Right ventricle myocardium superior (tissue), 1 donor: ENCODE results near the gene TOR4A. TPM values are rescaled to one million over a fixed set of nuclear protein-coding genes. Genes with fewer than 3 reads are reported as not detected.
A peak's percentile ranks its signal among the peaks of the same experiment; 100 is the strongest.
"Not testable (repeated sequence)": the region's sequence is repeated elsewhere in the genome, so short reads cannot be mapped to it uniquely, and the experiment has no call there.

Experiments
- ATAC-seq: fragments of 200-7000 bp; cut with Tn5 transposase; one replicate; pipeline ENCODE4 v1.9.1; 2020; ENCODE audit warnings: mild to moderate bottlenecking; ENCODE audit not compliant: poor library complexity
- DNase-seq: peaks from one replicate; pipeline ENCODE4 v3.0.0-alpha.2; 2020
- intact Hi-C: fragments of 100-400 bp; cut with DNase I; formaldehyde crosslinking; loops from one replicate; pipeline ENCODE4 v1.11.2; 2022
- total RNA-seq: library from RNA; stranded (reverse); fragmentation: NEBNext Ultra II Directional; extraction: Animal tissue kit (Norgen Biotek cat#: 25700); gene quantifications from one replicate; pipeline ENCODE4 v1.2.1, GENCODE V29; 2021
- donor health status: DM: no; HTN: yes; CAD: no; lungs with severe emphysema.

The TOR4A gene
- total RNA-seq, 1 donor from 2014 or later, result 16.6 TPM

GRCh38 chr9:137319739-137320551, 42.4 kb downstream of the TOR4A start:
- peak; percentile 41 for DNase-seq
- ATAC-seq, result no peak
- intact Hi-C loops, result no loop called here

GRCh38 chr9:137320555-137321384, 43.2 kb downstream of the TOR4A start:
- intact Hi-C loops, result no loop called here
- ATAC-seq (no peak), DNase-seq (peak; percentile 49)

- intact Hi-C loops, result no loop called here
- ATAC-seq, result no peak
These were observed 44.3 kb downstream of the TOR4A start for GRCh38 chr9:137321726-137322361.

GRCh38 chr9:137323531-137324331, 46.2 kb downstream of the TOR4A start:
- ATAC-seq (no peak), DNase-seq (no peak)
- intact Hi-C loops, result no loop called here

More at GRCh38 chr9:137321726-137322361, 44.3 kb downstream of the TOR4A start:
- DNase-seq, result peak; percentile 27

- DNase-seq (no peak), ATAC-seq (no peak)
- intact Hi-C loops, result no loop called here
These were observed 47.6 kb downstream of the TOR4A start for GRCh38 chr9:137325124-137325523.

- no peak for ATAC-seq
- intact Hi-C loops, result no loop called here
- no peak for DNase-seq
These were observed 48.3 kb downstream of the TOR4A start for GRCh38 chr9:137325799-137326198.

- no peak for ATAC-seq
- intact Hi-C loops, result no loop called here
- DNase-seq, result no peak
These were observed 49.0 kb downstream of the TOR4A start for GRCh38 chr9:137326445-137327065.

- DNase-seq, ATAC-seq, intact Hi-C loops: not testable (repeated sequence)
These were observed 50.4 kb downstream of the TOR4A start for GRCh38 chr9:137327641-137328550.

- intact Hi-C loops, ATAC-seq, DNase-seq: not testable (repeated sequence)
These were observed 52.1 kb downstream of the TOR4A start for GRCh38 chr9:137329590-137329989.

GRCh38 chr9:137330689-137331088, 53.2 kb downstream of the TOR4A start:
- DNase-seq (no peak), ATAC-seq (no peak)
- intact Hi-C loops, result no loop called here

- no peak for ATAC-seq
- intact Hi-C loops, result no loop called here
- no peak for DNase-seq
These were observed 54.4 kb downstream of the TOR4A start for GRCh38 chr9:137331929-137332328.

Other genes starting within 250 kb of the TOR4A start
- gene ABCA2, start 249.5 kb upstream of the TOR4A start, total RNA-seq, result 26.7 TPM
- not detected for gene FUT7, start 245.6 kb upstream of the TOR4A start, total RNA-seq
- gene NPDC1, start 231.5 kb upstream of the TOR4A start, total RNA-seq, result 59.1 TPM
- gene ENTPD2, start 223.7 kb upstream of the TOR4A start, total RNA-seq, result 1.9 TPM
- 0.22 TPM for gene SAPCD2, start 207.2 kb upstream of the TOR4A start, total RNA-seq
- gene UAP1L1, start 200.2 kb upstream of the TOR4A start, total RNA-seq, result 11.3 TPM
- 20.3 TPM for gene MAN1B1, start 190.7 kb upstream of the TOR4A start, total RNA-seq
- 153 TPM for gene DPP7, start 163.0 kb upstream of the TOR4A start, total RNA-seq
- not detected for gene GRIN1, start 138.6 kb upstream of the TOR4A start, total RNA-seq
- not detected for gene LRRC26, start 107.7 kb upstream of the TOR4A start, total RNA-seq
- gene TMEM210, start 105.7 kb upstream of the TOR4A start, total RNA-seq, result not detected
- 33.9 TPM for gene ANAPC2, start 89.2 kb upstream of the TOR4A start, total RNA-seq
- gene SSNA1, start 89.0 kb upstream of the TOR4A start, total RNA-seq, result 73.7 TPM
- gene TPRN, start 77.0 kb upstream of the TOR4A start, total RNA-seq, result 19.0 TPM
- 44.9 TPM for gene TMEM203, start 72.1 kb upstream of the TOR4A start, total RNA-seq
- gene NDOR1, start 72.0 kb upstream of the TOR4A start, total RNA-seq, result 5.5 TPM
- 24.8 TPM for gene RNF208, start 55.5 kb upstream of the TOR4A start, total RNA-seq
- not detected for gene CYSRT1, start 52.6 kb upstream of the TOR4A start, total RNA-seq
- gene RNF224, start 50.2 kb upstream of the TOR4A start, total RNA-seq, result not detected
- not detected for gene SLC34A3, start 46.8 kb upstream of the TOR4A start, total RNA-seq
- 515 TPM for gene TUBB4B, start 36.4 kb upstream of the TOR4A start, total RNA-seq
- gene STPG3, start 26.4 kb upstream of the TOR4A start, total RNA-seq, result 1.3 TPM
- gene NELFB, start 22.4 kb upstream of the TOR4A start, total RNA-seq, result 39.9 TPM
- 4.4 TPM for gene NRARP, start 24.5 kb downstream of the TOR4A start, total RNA-seq
- gene EXD3, start 145.4 kb downstream of the TOR4A start, total RNA-seq, result 6.9 TPM
- 1.7 TPM for gene NOXA1, start 145.7 kb downstream of the TOR4A start, total RNA-seq
- gene ENTPD8, start 163.6 kb downstream of the TOR4A start, total RNA-seq, result not detected
- gene NSMF, start 181.6 kb downstream of the TOR4A start, total RNA-seq, result 10.0 TPM